GM23338 (cell line): Measurements from ENCODE around the gene DLEU7. TPM values are rescaled to one million over a fixed set of nuclear protein-coding genes. Genes with fewer than 3 reads are reported as not detected.

ENCODE experiments used
- ATAC-seq: fragments of 200-7000 bp; cut with Tn5 transposase; 3 replicates; pipeline ENCODE4 v1.9.1; 2020
- DNase-seq: peaks from one replicate; pipeline ENCODE4 v3.0.0-alpha.2; 2015; ENCODE audit warnings: low spot score
- H2AFZ ChIP-seq: fragments of 200-600 bp; sonication (generic); 2 replicates; pipeline ENCODE4 v1.8.0; 2016; ENCODE audit warnings: antibody characterized with exemption, mild to moderate bottlenecking, moderate library complexity
- H3F3A ChIP-seq: fragments of 200-600 bp; sonication (generic); replicated peaks from 2 replicates; pipeline ENCODE4 v1.8.0; 2017; ENCODE audit warnings: antibody characterized with exemption, mixed run types, low read depth
- H3K27ac ChIP-seq: fragments of 200-600 bp; sonication (generic); 2 replicates; pipeline ENCODE4 v1.6.1; 2016; ENCODE audit warnings: low read depth
- H3K27me3 ChIP-seq: fragments of 200-600 bp; sonication (generic); 2 replicates; pipeline ENCODE4 v1.8.0; 2016; ENCODE audit warnings: mild to moderate bottlenecking, mixed run types, moderate library complexity; ENCODE audit not compliant: insufficient read depth
- H3K36me3 ChIP-seq: fragments of 200-600 bp; sonication (generic); 2 replicates; pipeline ENCODE4 v1.8.0; 2016; ENCODE audit warnings: mild to moderate bottlenecking; ENCODE audit not compliant: insufficient read depth
- H3K4me1 ChIP-seq: fragments of 200-600 bp; sonication (generic); 2 replicates; pipeline ENCODE4 v1.8.0; 2016; ENCODE audit warnings: mild to moderate bottlenecking, moderate library complexity; ENCODE audit not compliant: insufficient read depth
- H3K4me2 ChIP-seq: fragments of 200-600 bp; sonication (generic); 2 replicates; pipeline ENCODE4 v1.7.1; 2017; ENCODE audit warnings: mixed run types
- H3K4me3 ChIP-seq: fragments of 200-600 bp; sonication (generic); 2 replicates; pipeline ENCODE4 v1.6.1; 2016; ENCODE audit warnings: mixed run types
- H3K79me2 ChIP-seq: fragments of 200-600 bp; sonication (generic); replicated peaks from 2 replicates; pipeline ENCODE4 v1.8.0; 2017; ENCODE audit warnings: mild to moderate bottlenecking; ENCODE audit not compliant: insufficient read depth
- H3K9me2 ChIP-seq: fragments of 200-600 bp; sonication (generic); 2 replicates; pipeline ENCODE4 v1.8.0; 2017; ENCODE audit not compliant: insufficient read depth
- H4K20me1 ChIP-seq: fragments of 200-600 bp; sonication (generic); replicated peaks from 2 replicates; pipeline ENCODE4 v1.8.0; 2017; ENCODE audit warnings: mild to moderate bottlenecking; ENCODE audit not compliant: insufficient read depth
- H3K27ac Mint-ChIP-seq: 2 replicates; pipeline ENCODE4 v1.8.0; 2020; ENCODE audit warnings: inconsistent platforms, mild to moderate bottlenecking, moderate library complexity, mixed read lengths
- H3K27me3 Mint-ChIP-seq: 3 replicates; pipeline ENCODE4 v1.8.0; 2022; ENCODE audit warnings: low read depth, mild to moderate bottlenecking, moderate library complexity, mixed read lengths, inconsistent platforms; ENCODE audit not compliant: insufficient read depth, poor library complexity
- H3K36me3 Mint-ChIP-seq: 3 replicates; pipeline ENCODE4 v1.8.0; 2021; ENCODE audit warnings: low read depth, mild to moderate bottlenecking, inconsistent platforms, moderate library complexity, mixed read lengths
- H3K4me1 Mint-ChIP-seq: 3 replicates; pipeline ENCODE4 v1.8.0; 2020; ENCODE audit warnings: mild to moderate bottlenecking, inconsistent platforms, mixed read lengths
- H3K4me3 Mint-ChIP-seq: 3 replicates; pipeline ENCODE4 v1.8.0; 2021; ENCODE audit warnings: moderate library complexity, mild to moderate bottlenecking, inconsistent platforms, mixed read lengths
- H3K9me3 Mint-ChIP-seq: 3 replicates; pipeline ENCODE4 v1.8.0; 2020; ENCODE audit warnings: moderate library complexity, mild to moderate bottlenecking, inconsistent platforms, mixed read lengths
- EZH2 ChIP-seq: fragments of 200-600 bp; sonication (generic); IDR thresholded peaks from one replicate; pipeline ENCODE4 v1.8.0; 2017; ENCODE audit warnings: antibody characterized with exemption, mild to moderate bottlenecking, low read depth; ENCODE audit not compliant: unreplicated experiment
- NANOG ChIP-seq: IDR thresholded peaks from 2 replicates; pipeline ENCODE4 v1.6.1; 2016; ENCODE audit warnings: antibody characterized with exemption, borderline replicate concordance
- REST ChIP-seq: IDR thresholded peaks from one replicate; pipeline ENCODE4 v1.6.1; 2018; ENCODE audit warnings: antibody characterized with exemption; ENCODE audit not compliant: unreplicated experiment
- ZNF114 ChIP-seq: fragments of 250-450 bp; sonication (Bioruptor Pico); IDR thresholded peaks from 2 replicates; pipeline ENCODE4 v1.5.0; 2020; ENCODE audit warnings: mild to moderate bottlenecking, moderate library complexity
- ZNF462 ChIP-seq: fragments of 250-450 bp; sonication (Bioruptor Pico); IDR thresholded peaks from 2 replicates; pipeline ENCODE4 v1.5.0; 2020; ENCODE audit warnings: mild to moderate bottlenecking, moderate library complexity
- polyA plus RNA-seq: library from polyadenylated mRNA; unstranded; fragments of >200 nt; fragmentation: Nextera tagmentation; extraction: Ambion mirVana; gene quantifications from 2 replicates; pipeline ENCODE4 v1.2.1, GENCODE V29; 2016
- total RNA-seq: library from RNA; depleted of rRNA; stranded (reverse); fragments of >200 nt; shearing (Covaris generic); gene quantifications from 2 replicates; pipeline ENCODE4 v1.2.3, GENCODE V29; 2014
- TF ChIP-seq, protein P1 (sequence below): IDR thresholded peaks from 2 replicates; pipeline ENCODE4 v1.6.1; 2016; ENCODE audit warnings: antibody characterized with exemption
- TF ChIP-seq, protein P2 (sequence below), 2 experiments: fragments of 200-600 bp in 1 of 2; sonication (generic) in 1 of 2; conservative IDR thresholded peaks; 2 replicates each; pipeline versions ENCODE4 v1.5.1 to v1.6.1; 2016 to 2017; ENCODE audit warnings: antibody characterized with exemption in 2 of 2, low read depth in 2 of 2, mild to moderate bottlenecking in 2 of 2, moderate library complexity in 1 of 2

The DLEU7 gene
- total and polyA plus RNA-seq, 2 experiments from 2014 or later, result 8.7 to 11.6 TPM

DNA sequence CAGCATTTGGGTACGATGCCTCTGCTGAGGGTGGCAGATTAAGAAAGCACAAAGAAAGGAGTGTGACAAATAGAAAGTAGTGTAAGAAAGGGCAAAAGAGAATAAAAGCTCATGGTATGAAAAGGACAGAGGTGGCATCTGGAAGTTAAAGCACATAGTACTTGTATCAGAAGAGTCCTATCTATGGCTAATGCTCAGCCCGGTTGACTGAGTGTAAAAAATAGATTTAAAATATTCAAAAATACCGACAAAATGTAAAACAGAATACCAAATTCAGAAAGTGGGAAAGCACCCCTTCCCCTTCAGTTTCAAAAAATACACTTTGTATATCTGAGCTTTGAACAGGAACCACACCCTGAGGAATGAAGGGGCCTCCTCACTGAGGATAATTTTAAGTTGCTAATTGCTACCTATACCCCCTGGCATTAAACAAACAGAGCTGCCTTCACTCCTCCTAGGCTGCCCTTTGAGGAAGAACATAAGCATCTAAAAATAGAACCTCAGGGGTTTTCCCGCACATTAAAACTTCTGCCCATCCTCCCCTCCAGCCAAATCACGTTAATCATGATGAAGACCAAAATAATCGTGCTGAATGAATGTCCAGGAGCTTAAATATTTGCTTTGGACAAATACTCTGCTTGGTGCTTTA, 43.3 kb downstream of the DLEU7 start (continued):
- TF ChIP-seq, protein P1, sequence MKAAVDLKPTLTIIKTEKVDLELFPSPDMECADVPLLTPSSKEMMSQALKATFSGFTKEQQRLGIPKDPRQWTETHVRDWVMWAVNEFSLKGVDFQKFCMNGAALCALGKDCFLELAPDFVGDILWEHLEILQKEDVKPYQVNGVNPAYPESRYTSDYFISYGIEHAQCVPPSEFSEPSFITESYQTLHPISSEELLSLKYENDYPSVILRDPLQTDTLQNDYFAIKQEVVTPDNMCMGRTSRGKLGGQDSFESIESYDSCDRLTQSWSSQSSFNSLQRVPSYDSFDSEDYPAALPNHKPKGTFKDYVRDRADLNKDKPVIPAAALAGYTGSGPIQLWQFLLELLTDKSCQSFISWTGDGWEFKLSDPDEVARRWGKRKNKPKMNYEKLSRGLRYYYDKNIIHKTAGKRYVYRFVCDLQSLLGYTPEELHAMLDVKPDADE, result no peak
- TF ChIP-seq REST, result no peak
- no peak for TF ChIP-seq ZNF114 (CRISPR knock-in tag)

DNA sequence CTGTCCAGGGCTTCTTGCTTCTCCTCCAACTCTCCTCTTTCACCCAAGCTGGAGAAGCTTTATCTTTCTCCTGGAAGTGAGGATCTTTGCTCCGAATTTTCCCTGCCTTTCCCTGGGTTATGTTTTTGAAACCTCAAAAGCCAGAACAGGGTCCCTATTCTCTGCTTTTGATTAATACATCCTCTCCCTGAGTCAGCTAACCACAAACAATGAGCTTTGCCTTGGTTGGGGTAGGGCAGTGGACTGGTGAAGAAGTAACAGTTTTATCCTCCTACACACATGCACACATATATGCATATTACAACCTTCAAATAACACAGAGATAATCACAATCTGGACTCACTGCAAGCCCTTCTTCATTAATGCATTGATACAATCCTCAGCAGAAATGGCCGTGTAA, 44.6 kb downstream of the DLEU7 start:
- H4K20me1 ChIP-seq, result no peaks in the 10 kb centered on the region
- no peaks in the 10 kb centered on the region for H3K27me3 ChIP-seq
- ATAC-seq, result no peak
- Mint-ChIP-seq H3K36me3 (no peaks in the 10 kb centered on the region), H3K9me3 (no peaks in the 10 kb centered on the region), H3K27me3 (peaks cover 2% of the 10 kb centered on the region), H3K27ac (no peak overlapping the region), H3K4me3 (no peak overlapping the region), H3K4me1 (peaks cover 13% of the 10 kb centered on the region)
- no peaks in the 10 kb centered on the region for H3K79me2 ChIP-seq
- H3F3A ChIP-seq, result no peaks in the 10 kb centered on the region
- H2AFZ ChIP-seq, result no peak overlapping the region
- no peak overlapping the region for H3K4me3 ChIP-seq
- DNase-seq, result no peak
- no peak overlapping the region for H3K27ac ChIP-seq
- no peak overlapping the region for H3K4me2 ChIP-seq
- H3K4me1 ChIP-seq, result peaks cover 10% of the 10 kb centered on the region
- H3K9me2 ChIP-seq, result no peaks in the 10 kb centered on the region
- TF ChIP-seq ZNF114 (CRISPR knock-in tag) (no peak), NANOG (no peak), ZNF462 (CRISPR knock-in tag) (no peak), EZH2 (no peak)
- TF ChIP-seq, protein P2, sequence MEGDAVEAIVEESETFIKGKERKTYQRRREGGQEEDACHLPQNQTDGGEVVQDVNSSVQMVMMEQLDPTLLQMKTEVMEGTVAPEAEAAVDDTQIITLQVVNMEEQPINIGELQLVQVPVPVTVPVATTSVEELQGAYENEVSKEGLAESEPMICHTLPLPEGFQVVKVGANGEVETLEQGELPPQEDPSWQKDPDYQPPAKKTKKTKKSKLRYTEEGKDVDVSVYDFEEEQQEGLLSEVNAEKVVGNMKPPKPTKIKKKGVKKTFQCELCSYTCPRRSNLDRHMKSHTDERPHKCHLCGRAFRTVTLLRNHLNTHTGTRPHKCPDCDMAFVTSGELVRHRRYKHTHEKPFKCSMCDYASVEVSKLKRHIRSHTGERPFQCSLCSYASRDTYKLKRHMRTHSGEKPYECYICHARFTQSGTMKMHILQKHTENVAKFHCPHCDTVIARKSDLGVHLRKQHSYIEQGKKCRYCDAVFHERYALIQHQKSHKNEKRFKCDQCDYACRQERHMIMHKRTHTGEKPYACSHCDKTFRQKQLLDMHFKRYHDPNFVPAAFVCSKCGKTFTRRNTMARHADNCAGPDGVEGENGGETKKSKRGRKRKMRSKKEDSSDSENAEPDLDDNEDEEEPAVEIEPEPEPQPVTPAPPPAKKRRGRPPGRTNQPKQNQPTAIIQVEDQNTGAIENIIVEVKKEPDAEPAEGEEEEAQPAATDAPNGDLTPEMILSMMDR (conservative IDR thresholded peaks at IDR 0.05; ENCODE audit: low read depth in 2 of 2), result no peak
- H3K36me3 ChIP-seq, result no peaks in the 10 kb centered on the region
